ENCODE data around the gene HOXA1.

Gene HOXA1

GRCh38 chr7:27128776-27129728, 33.3 kb upstream of the HOXA1 start:
- POLR2A ChIA-PET, result interaction anchor here (1.3 to 1.4 kb wide), 2 partner anchors 14 to 15 kb away, joined by 3 to 4 read pairs; no protein-coding TSS in a partner anchor
- Histone ChIP-seq H3K4me1 (ENCODE audit: control insufficient read depth, insufficient read depth, low read length) (peaks cover 66% of the 10 kb centered on the region), H3K9me3 (ENCODE audit: control insufficient read depth, insufficient read depth, low read depth, low read length) (no peaks in the 10 kb centered on the region), H3K27ac (ENCODE audit: extremely low read depth, low read depth, low read length) (peak overlapping the region; percentile 100), H3K36me3 (ENCODE audit: control insufficient read depth in 2 of 2, insufficient read depth in 1 of 2, low read length in 2 of 2) (peaks cover 5 to 22% of the 10 kb centered on the region in 2 experiments; a peak in 1 of 3 replicates), H3K4me3 (ENCODE audit: low read depth, low read length) (no peak overlapping the region)
- CTCF ChIA-PET, result interaction anchor here (0.8 to 1.6 kb wide), 5 partner anchors 9 to 447 kb away, joined by 3 to 6 read pairs (median 4); partner anchors contain the start of gene HOXA6
- TF ChIP-seq ZNF621 (tag by site-specific recombination; IDR thresholded peaks at IDR 0.05), result no peak
- TF ChIP-seq MEIS1 (CRISPR knock-in tag; IDR thresholded peaks at IDR 0.05; ENCODE audit: borderline replicate concordance), result no peak
- TF ChIP-seq ZNF488 (tag by site-specific recombination; IDR thresholded peaks at IDR 0.05), result no peak
- TF ChIP-seq ELK4 (IDR thresholded peaks at IDR 0.05; ENCODE audit: borderline replicate concordance, low read depth, low read length), result no peak
- TF ChIP-seq ZNF350 (tag by site-specific recombination; IDR thresholded peaks at IDR 0.05), result no peak
- TF ChIP-seq PRDM2 (tag by site-specific recombination; IDR thresholded peaks at IDR 0.05; ENCODE audit: borderline replicate concordance), result no peak
- TF ChIP-seq ZNF19 (tag by site-specific recombination; IDR thresholded peaks at IDR 0.05; ENCODE audit: low read depth), result no peak
- TF ChIP-seq KLF9 (tag by site-specific recombination; IDR thresholded peaks at IDR 0.05; ENCODE audit: low read depth), result no peak
- peak; percentile 19; the same call in 1 of the 2 replicates for TF ChIP-seq REST (tag by site-specific recombination; IDR thresholded peaks at IDR 0.05)
- no peak for TF ChIP-seq TSHZ1 (tag by site-specific recombination; IDR thresholded peaks at IDR 0.05; ENCODE audit: borderline replicate concordance)
- peak; percentile 70 for TF ChIP-seq ZNF600 (tag by site-specific recombination; IDR thresholded peaks at IDR 0.05)
- 0 out of 2 replicates have a peak, but pooled peaks have one; percentile 20 for TF ChIP-seq ZNF530 (tag by site-specific recombination; IDR thresholded peaks at IDR 0.05; ENCODE audit: low read depth)
- no peak for TF ChIP-seq GFI1B (tag by site-specific recombination; IDR thresholded peaks at IDR 0.05)
- peak; percentile 21; the same call in 1 of the 2 replicates for TF ChIP-seq ZNF398 (tag by site-specific recombination; IDR thresholded peaks at IDR 0.05)
- TF ChIP-seq ZNF416 (tag by site-specific recombination; IDR thresholded peaks at IDR 0.05), result no peak
- TF ChIP-seq ZNF549 (tag by site-specific recombination; IDR thresholded peaks at IDR 0.05), result no peak

Measured in HEK293 (cell line).